ENCODE results near the gene TEKT1. TPM values are rescaled to one million over a fixed set of nuclear protein-coding genes. Genes with fewer than 3 reads are reported as not detected.
"Not testable (repeated sequence)": the region's sequence is repeated elsewhere in the genome, so short reads cannot be mapped to it uniquely, and the experiment has no call there.

TEKT1 gene
- total and polyA plus RNA-seq, 8 donors: 1.4 to 13.6 (median 6.6) TPM; not detected in 1

GRCh38 chr17:6780001-6780400 lies 51.5 kb downstream of the TEKT1 start:
- DNase-seq (no peak), ATAC-seq (no peak)
- Histone ChIP-seq H3K27ac (no peak overlapping the region), H3K4me3 (no peak overlapping the region), H3K27me3 (peaks cover 17 to 54% of the 10 kb centered on the region in 2 donors), H3K36me3 (peaks cover 0 to under 1% of the 10 kb centered on the region in 2 donors), H3K4me1 (peaks cover 0 to 6% of the 10 kb centered on the region in 2 donors), H3K9me3 (peaks cover 0 to 2% of the 10 kb centered on the region in 2 donors)
- intact Hi-C loops (cut with DNase I): no loop called here
- TF ChIP-seq CTCF (IDR thresholded peaks at IDR 0.05): no peak

GRCh38 chr17:6779411-6779810 lies 52.1 kb downstream of the TEKT1 start:
- no peak for DNase-seq
- H3K9me3 ChIP-seq: peaks cover 0 to 8% of the 10 kb centered on the region in 2 donors
- TF ChIP-seq CTCF (IDR thresholded peaks at IDR 0.05): no peak
- H3K36me3 ChIP-seq: peaks cover 0 to 6% of the 10 kb centered on the region in 2 donors
- intact Hi-C loops (cut with DNase I): no loop called here
- H3K4me1 ChIP-seq: peaks cover 0 to 6% of the 10 kb centered on the region in 2 donors
- H3K27ac ChIP-seq: no peak overlapping the region
- peaks cover 17 to 60% of the 10 kb centered on the region in 2 donors for H3K27me3 ChIP-seq
- no peak for ATAC-seq
- no peak overlapping the region for H3K4me3 ChIP-seq

GRCh38 chr17:6775871-6776405 lies 55.6 kb downstream of the TEKT1 start, which contains the start of gene FBXO39:
Gene FBXO39, plus strand, starts transcription at chr17:6776215. Its CDS starts 3,654 bp downstream, at chr17:6779869.
- H3K36me3 ChIP-seq: peaks cover 0 to 41% of the 10 kb centered on the region in 2 donors
- H3K27ac ChIP-seq: no peak within 1 kb of the TSS
- H3K27me3 ChIP-seq: peaks cover 14 to 46% of the 10 kb centered on the region in 2 donors
- no peak for TF ChIP-seq CTCF (IDR thresholded peaks at IDR 0.05)
- H3K9me3 ChIP-seq: peaks cover 0 to 34% of the 10 kb centered on the region in 2 donors
- DNase-seq (peak in 1 of 4 donors; percentile 75), ATAC-seq (peak; percentile 61)
- intact Hi-C loops (cut with DNase I): no loop called here
- H3K4me1 ChIP-seq: peaks cover 0 to 6% of the 10 kb centered on the region in 2 donors
- no peak within 1 kb of the TSS for H3K4me3 ChIP-seq

GRCh38 chr17:6774906-6775305 lies 56.6 kb downstream of the TEKT1 start:
- H3K4me3 ChIP-seq; H3K27ac ChIP-seq; ATAC-seq; intact Hi-C loops (cut with DNase I); H3K4me1 ChIP-seq; DNase-seq: not testable (repeated sequence)
- H3K9me3 ChIP-seq: peaks cover 0 to 34% of the 10 kb centered on the region in 2 donors
- H3K27me3 ChIP-seq: peaks cover 14 to 43% of the 10 kb centered on the region in 2 donors
- H3K36me3 ChIP-seq: peaks cover 0 to 51% of the 10 kb centered on the region in 2 donors

- intact Hi-C loops (cut with DNase I): no loop called here
- ATAC-seq (no peak), DNase-seq (no peak)
- no peak overlapping the region for H3K4me3 ChIP-seq
- H3K27ac ChIP-seq: no peak overlapping the region
- peaks cover 0 to 80% of the 10 kb centered on the region in 2 donors for H3K36me3 ChIP-seq
- peaks cover 0 to 53% of the 10 kb centered on the region in 2 donors for H3K9me3 ChIP-seq
- H3K4me1 ChIP-seq: peaks cover 0 to 6% of the 10 kb centered on the region in 2 donors
- H3K27me3 ChIP-seq: peaks cover 14 to 26% of the 10 kb centered on the region in 2 donors
- TF ChIP-seq CTCF (IDR thresholded peaks at IDR 0.05): no peak
Measured at GRCh38 chr17:6772016-6772415, 59.5 kb downstream of the TEKT1 start.

Data from left lung (tissue), 10 donors.